ENCODE measurements around the gene NECTIN1. TPM values are rescaled to one million over a fixed set of nuclear protein-coding genes. Genes with fewer than 3 reads are reported as not detected.

Gene NECTIN1
- total and polyA plus RNA-seq, 2 of the 13 experiments (the other 11 are each of a cell fraction or from before 2014, with no cell fraction given), result 3.9 to 7.3 TPM

GRCh38 chr11:119728651-119729580, at the start of gene NECTIN1 (continued):
- TF ChIP-seq RXRB (CRISPR knock-in tag; IDR thresholded peaks at IDR 0.05; ENCODE audit: borderline replicate concordance), result peak; percentile 25; the same call in 1 of the 2 replicates
- no peak for TF ChIP-seq DZIP1 (CRISPR knock-in tag; IDR thresholded peaks at IDR 0.05)
- TF ChIP-seq TFDP1 (CRISPR knock-in tag; IDR thresholded peaks at IDR 0.05; ENCODE audit: borderline replicate concordance), result peak; percentile 64; the same call in 1 of the 2 replicates
- no peak for TF ChIP-seq ZNF224 (CRISPR knock-in tag; IDR thresholded peaks at IDR 0.05)
- no peak for TF ChIP-seq ZNF33A (CRISPR knock-in tag; IDR thresholded peaks at IDR 0.05; ENCODE audit: borderline replicate concordance)
- peak; percentile 68 for TF ChIP-seq ARNTL (CRISPR knock-in tag; IDR thresholded peaks at IDR 0.05)
- TF ChIP-seq ZNF547 (CRISPR knock-in tag; IDR thresholded peaks at IDR 0.05), result no peak
- 0 out of 2 replicates have a peak, but pooled peaks have one; percentile 37 for TF ChIP-seq ZNF709 (CRISPR knock-in tag; IDR thresholded peaks at IDR 0.05)
- no peak for TF ChIP-seq CEBPZ (IDR thresholded peaks at IDR 0.05; ENCODE audit: low read length)
- TF ChIP-seq KDM5B (CRISPR knock-in tag; IDR thresholded peaks at IDR 0.05; ENCODE audit: borderline replicate concordance), result peak; percentile 83; the same call in 1 of the 2 replicates
- TF ChIP-seq ZSCAN21 (CRISPR knock-in tag; IDR thresholded peaks at IDR 0.05; ENCODE audit: borderline replicate concordance), result peak; percentile 34; the same call in 1 of the 2 replicates
- TF ChIP-seq SNAPC4 (CRISPR knock-in tag; IDR thresholded peaks at IDR 0.05), result no peak
- TF ChIP-seq NKX3-1 (CRISPR knock-in tag; IDR thresholded peaks at IDR 0.05), result no peak
- TF ChIP-seq NFIC (IDR thresholded peaks at IDR 0.05; ENCODE audit: low read length), result no peak

Measured in HepG2 (cell line).